Gastrocnemius medialis (tissue), 4 donors: ENCODE measurements around the gene ZC3H18. TPM values are rescaled to one million over a fixed set of nuclear protein-coding genes. Genes with fewer than 3 reads are reported as not detected.

ENCODE experiments used
- ATAC-seq, 2 donors: fragments of 150-250 bp; one replicate each; pipeline ENCODE4 v1.9.1; 2016
- DNase-seq, 2 donors: peaks; one replicate each; pipeline ENCODE4 v3.0.0-alpha.2; 2019
- H3K27ac ChIP-seq, 4 donors: fragments of 200-600 bp; sonication (generic); 1 replicate in 1 of 4; 2 replicates in 3 of 4; pipeline ENCODE4 v1.5.1; 2016 to 2018; ENCODE audit warnings: mild to moderate bottlenecking in 2 of 4, moderate library complexity in 1 of 4
- H3K27me3 ChIP-seq, 3 donors: fragments of 200-600 bp; sonication (generic) in 2 of 3; 1 replicate in 1 of 3; 2 replicates in 2 of 3; pipeline versions ENCODE4 v1.5.1 to v1.6.0; 2016 to 2019; ENCODE audit warnings: mild to moderate bottlenecking in 1 of 3, moderate library complexity in 1 of 3
- H3K36me3 ChIP-seq, 2 donors: fragments of 200-600 bp; sonication (generic) in 1 of 2; one replicate each; pipeline ENCODE4 v1.5.1; 2017 to 2018
- H3K4me1 ChIP-seq, 2 donors: fragments of 200-600 bp; sonication (generic) in 1 of 2; one replicate each; pipeline ENCODE4 v1.5.1; 2016 to 2017; ENCODE audit warnings: mild to moderate bottlenecking in 2 of 2
- H3K4me3 ChIP-seq, 4 donors: fragments of 200-600 bp; sonication (generic) in 3 of 4; 1 replicate in 1 of 4; 2 replicates in 3 of 4; pipeline ENCODE4 v1.5.1; 2016 to 2019; ENCODE audit warnings: mild to moderate bottlenecking in 2 of 4
- H3K9me3 ChIP-seq, 3 donors: fragments of 200-600 bp; sonication (generic) in 2 of 3; 1 replicate in 1 of 3; 2 replicates in 2 of 3; pipeline ENCODE4 v1.5.1; 2016 to 2019
- POLR2A ChIP-seq, 2 donors: fragments of 450-650 bp; IDR thresholded peaks; one replicate each; pipeline ENCODE4 v1.6.1; 2017; ENCODE audit warnings: antibody characterized with exemption in 2 of 2, mild to moderate bottlenecking in 2 of 2, moderate library complexity in 2 of 2
- in situ Hi-C, 4 donors: fragments of 200-750 bp; cut with MboI; loops; one replicate each; pipeline versions ENCODE4 v1.15.0 to v1.8.0; 2017; ENCODE audit warnings: low sequenced_read_pairs in 4 of 4
- intact Hi-C: fragments of 100-400 bp; cut with DNase I; formaldehyde crosslinking; loops from one replicate; pipeline ENCODE4 v1.15.1; 2023; ENCODE audit warnings: low total_unique reads
- total RNA-seq, 4 donors: library from RNA; depleted of rRNA; stranded (reverse); fragments of >200 nt; gene quantifications; one replicate each; pipeline versions ENCODE4 v1.1.0 to v1.2.3, GENCODE V29; 2016
- TF ChIP-seq, protein P1 (sequence below), 5 experiments: fragments of 450-650 bp in 3 of 5; fragments of 200-600 bp in 2 of 5; sonication (generic) in 2 of 5; IDR thresholded peaks in 4 of 5; conservative IDR thresholded peaks in 1 of 5; 1 replicate in 4 of 5; 2 replicates in 1 of 5; pipeline ENCODE4 v1.5.1; 2016 to 2019; ENCODE audit warnings: antibody characterized with exemption in 5 of 5, mild to moderate bottlenecking in 3 of 5, moderate library complexity in 3 of 5

Gene ZC3H18
- total RNA-seq, 4 donors from 2014 or later, result 10.9 to 20.5 (median 18.4) TPM

DNA sequence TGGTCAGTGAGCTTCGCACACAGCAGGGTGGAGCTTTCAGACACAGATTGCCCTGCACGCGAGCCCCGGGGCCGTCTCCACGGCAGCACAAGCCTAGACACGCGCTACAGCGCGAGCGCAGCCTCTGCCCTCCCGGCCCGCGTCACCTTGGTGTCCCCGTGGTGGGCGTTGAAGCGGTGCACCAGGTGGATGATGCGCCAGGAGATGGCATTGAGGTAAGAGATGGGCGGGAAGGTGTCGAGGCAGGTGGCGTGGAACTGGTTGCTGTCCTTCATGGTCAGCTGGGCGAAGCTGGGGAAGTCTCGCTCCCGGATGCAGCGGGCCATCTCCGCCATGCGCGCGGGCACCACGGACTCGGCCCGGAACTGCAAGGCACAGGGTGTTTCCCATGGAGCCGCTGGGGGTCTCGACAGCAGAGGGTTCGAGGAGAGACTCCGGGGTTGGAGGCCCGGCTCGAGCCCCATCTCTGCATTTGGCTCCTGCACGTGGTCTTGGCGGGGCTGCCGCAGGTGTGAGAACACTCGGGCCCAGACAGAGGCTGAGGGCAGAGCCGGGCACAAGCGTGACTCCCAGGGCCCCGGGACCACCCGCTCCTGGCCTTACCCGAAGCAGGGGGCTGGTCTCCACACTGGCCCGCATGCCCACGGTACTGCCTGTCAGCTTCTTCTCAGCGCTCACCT is 85.0 kb downstream of the ZC3H18 start:
- Histone ChIP-seq H3K4me1 (peaks cover 8 to 9% of the 10 kb centered on the region in 2 donors), H3K9me3 (no peaks in the 10 kb centered on the region), H3K36me3 (peaks cover 0 to 29% of the 10 kb centered on the region in 2 donors), H3K27me3 (no peaks in the 10 kb centered on the region), H3K4me3 (no peak overlapping the region), H3K27ac (no peak overlapping the region)
- in situ Hi-C loops, result no loop called here
- intact Hi-C loops, result no loop called here
- TF ChIP-seq, protein P1, sequence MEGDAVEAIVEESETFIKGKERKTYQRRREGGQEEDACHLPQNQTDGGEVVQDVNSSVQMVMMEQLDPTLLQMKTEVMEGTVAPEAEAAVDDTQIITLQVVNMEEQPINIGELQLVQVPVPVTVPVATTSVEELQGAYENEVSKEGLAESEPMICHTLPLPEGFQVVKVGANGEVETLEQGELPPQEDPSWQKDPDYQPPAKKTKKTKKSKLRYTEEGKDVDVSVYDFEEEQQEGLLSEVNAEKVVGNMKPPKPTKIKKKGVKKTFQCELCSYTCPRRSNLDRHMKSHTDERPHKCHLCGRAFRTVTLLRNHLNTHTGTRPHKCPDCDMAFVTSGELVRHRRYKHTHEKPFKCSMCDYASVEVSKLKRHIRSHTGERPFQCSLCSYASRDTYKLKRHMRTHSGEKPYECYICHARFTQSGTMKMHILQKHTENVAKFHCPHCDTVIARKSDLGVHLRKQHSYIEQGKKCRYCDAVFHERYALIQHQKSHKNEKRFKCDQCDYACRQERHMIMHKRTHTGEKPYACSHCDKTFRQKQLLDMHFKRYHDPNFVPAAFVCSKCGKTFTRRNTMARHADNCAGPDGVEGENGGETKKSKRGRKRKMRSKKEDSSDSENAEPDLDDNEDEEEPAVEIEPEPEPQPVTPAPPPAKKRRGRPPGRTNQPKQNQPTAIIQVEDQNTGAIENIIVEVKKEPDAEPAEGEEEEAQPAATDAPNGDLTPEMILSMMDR (IDR thresholded peaks at IDR 0.05 in 4 of 5, conservative IDR thresholded peaks at IDR 0.05 in 1 of 5), result no peak
- TF ChIP-seq POLR2A (IDR thresholded peaks at IDR 0.05), result no peak
- DNase-seq, result no peak
- no peak for ATAC-seq

DNA sequence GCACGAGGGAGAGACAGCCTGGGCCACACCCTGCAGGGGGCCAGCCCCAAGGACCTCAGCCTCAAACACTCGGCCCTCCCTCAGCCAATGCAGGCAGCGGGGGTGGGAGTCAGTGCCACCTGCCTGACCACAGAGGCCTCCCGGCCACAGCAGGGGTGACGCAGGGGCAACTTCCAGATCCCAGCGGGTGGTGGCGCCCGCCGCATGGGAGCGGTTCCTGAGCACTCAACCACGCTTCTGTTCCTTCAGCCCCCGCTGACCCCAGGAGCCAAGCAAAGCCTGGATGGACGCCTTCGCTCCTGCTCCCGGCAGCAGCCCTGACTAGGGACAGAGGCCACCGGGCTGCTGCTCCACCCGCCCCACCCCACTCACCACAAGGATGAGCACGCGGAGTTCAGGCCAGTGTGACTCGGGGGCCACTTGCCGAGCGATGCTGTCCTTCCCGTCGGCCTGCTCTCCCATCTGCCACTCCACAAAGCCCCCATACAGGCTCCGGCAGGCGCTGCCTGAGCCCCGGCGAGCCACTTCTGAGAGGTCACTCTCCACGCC is 85.6 kb downstream of the ZC3H18 start:
- no peak for TF ChIP-seq POLR2A (IDR thresholded peaks at IDR 0.05)
- TF ChIP-seq, protein P1 (IDR thresholded peaks at IDR 0.05 in 4 of 5, conservative IDR thresholded peaks at IDR 0.05 in 1 of 5), result no peak
- Histone ChIP-seq H3K4me1 (peaks cover 8 to 9% of the 10 kb centered on the region in 2 donors), H3K36me3 (peaks cover 0 to 29% of the 10 kb centered on the region in 2 donors), H3K9me3 (no peaks in the 10 kb centered on the region), H3K27me3 (no peaks in the 10 kb centered on the region), H3K4me3 (no peak overlapping the region), H3K27ac (no peak overlapping the region)
- no peak for DNase-seq
- intact Hi-C loops (no loop called here), in situ Hi-C loops (no loop called here)
- no peak for ATAC-seq

DNA sequence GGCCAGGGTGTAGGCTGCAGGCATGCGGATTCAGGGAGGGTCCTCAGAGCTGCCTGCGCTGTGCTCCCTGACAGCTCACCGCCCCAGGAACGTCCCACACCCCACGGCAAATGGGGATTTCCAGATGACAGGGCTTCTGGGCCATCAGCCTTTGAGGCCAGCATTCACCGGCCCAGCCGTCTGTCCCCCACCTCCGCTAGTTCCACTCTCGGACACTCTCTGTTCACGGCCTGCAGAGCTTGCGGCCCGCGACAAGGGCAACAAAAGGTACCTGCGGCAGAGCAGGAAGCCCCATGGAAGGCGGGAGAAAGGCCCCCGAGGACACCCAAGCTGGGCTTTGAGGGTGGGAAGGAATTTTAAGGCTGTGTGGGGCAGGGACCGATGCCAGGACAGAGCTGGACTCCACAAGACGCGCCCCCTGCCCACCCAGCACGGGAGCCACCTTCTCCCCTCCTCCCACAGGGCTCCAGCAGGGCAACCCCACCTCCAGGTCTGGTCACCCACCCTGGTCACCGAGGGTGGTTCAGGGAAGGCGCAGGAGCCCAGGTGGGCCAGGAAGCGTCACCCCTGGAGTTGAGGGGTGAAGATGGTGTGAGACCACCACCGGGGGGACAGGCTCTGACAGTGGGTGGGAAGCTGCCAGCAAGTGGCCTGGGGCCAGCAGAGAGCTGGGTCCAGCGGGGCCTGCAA is 86.2 kb downstream of the ZC3H18 start:
- intact Hi-C loops (no loop called here), in situ Hi-C loops (no loop called here)
- H3K9me3 ChIP-seq, result no peaks in the 10 kb centered on the region
- DNase-seq, result no peak
- peaks cover 3 to 5% of the 10 kb centered on the region in 2 donors for H3K4me1 ChIP-seq
- H3K27me3 ChIP-seq, result no peaks in the 10 kb centered on the region
- no peak for ATAC-seq
- no peak for TF ChIP-seq POLR2A (IDR thresholded peaks at IDR 0.05)
- TF ChIP-seq, protein P1 (IDR thresholded peaks at IDR 0.05 in 4 of 5, conservative IDR thresholded peaks at IDR 0.05 in 1 of 5), result no peak
- H3K27ac ChIP-seq, result no peak overlapping the region
- H3K4me3 ChIP-seq, result no peak overlapping the region
- H3K36me3 ChIP-seq, result peaks cover 0 to 29% of the 10 kb centered on the region in 2 donors

DNA sequence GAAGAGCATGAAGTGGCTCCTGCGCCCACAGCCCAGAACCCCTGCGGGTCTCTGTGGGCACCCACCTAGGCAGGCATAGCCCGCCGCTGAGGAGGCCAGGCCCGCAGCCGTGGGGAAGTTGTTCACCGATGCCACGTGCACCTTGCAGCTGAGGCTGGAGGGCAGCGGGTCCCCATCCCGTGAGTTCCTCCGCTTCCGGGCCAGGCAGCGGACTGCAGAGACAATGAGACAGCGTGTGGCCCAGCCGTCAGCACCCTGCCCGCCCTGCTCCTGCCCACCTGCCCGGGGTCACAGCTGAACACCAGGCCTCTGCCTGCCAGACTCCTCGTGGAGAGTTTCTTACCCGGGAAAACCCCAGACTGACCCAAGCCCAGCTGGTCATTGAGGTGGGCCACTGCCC is 87.2 kb downstream of the ZC3H18 start:
- Histone ChIP-seq H3K9me3 (no peaks in the 10 kb centered on the region), H3K4me1 (peaks cover 5 to 6% of the 10 kb centered on the region in 2 donors), H3K27me3 (no peaks in the 10 kb centered on the region), H3K4me3 (no peak overlapping the region), H3K27ac (no peak overlapping the region), H3K36me3 (peaks cover 0 to 29% of the 10 kb centered on the region in 2 donors)
- DNase-seq (no peak), ATAC-seq (no peak)
- intact Hi-C loops, result no loop called here
- in situ Hi-C loops, result no loop called here
- no peak for TF ChIP-seq POLR2A (IDR thresholded peaks at IDR 0.05)
- TF ChIP-seq, protein P1 (IDR thresholded peaks at IDR 0.05 in 4 of 5, conservative IDR thresholded peaks at IDR 0.05 in 1 of 5), result no peak
